ENCODE results near the gene GJD4. TPM values are rescaled to one million over a fixed set of nuclear protein-coding genes. Genes with fewer than 3 reads are reported as not detected.
A peak's percentile ranks its signal among the peaks of the same experiment; 100 is the strongest.

The GJD4 gene
- total and polyA plus RNA-seq, 2 of the 4 experiments (the other 2 are of a cell fraction): not detected

GRCh38 chr10:35600193-35600592, 4.9 kb upstream of the GJD4 start:
- H4K5ac ChIP-seq (ENCODE audit: low read depth, low read length): no peak overlapping the region
- in situ Hi-C loops (cut with MboI; ENCODE audit: low sequenced_read_pairs) (no loop called here), intact Hi-C loops (cut with micrococcal nuclease) (no loop called here), dilution Hi-C loops (cut with HindIII; ENCODE audit: low sequenced_read_pairs, unreplicated experiment) (no loop called here)
- no peak overlapping the region for H3K56ac ChIP-seq (ENCODE audit: extremely low read depth, insufficient read depth, low read length)
- no peak overlapping the region for H4K8ac ChIP-seq (ENCODE audit: low read depth in 2 of 2, low read length in 2 of 2)
- no peaks in the 10 kb centered on the region for H4K20me1 ChIP-seq (ENCODE audit: insufficient read depth, low read length)
- H3K27ac ChIP-seq (ENCODE audit: insufficient read depth, low read length): no peak overlapping the region
- H2BK20ac ChIP-seq (ENCODE audit: low read depth, low read length): no peak overlapping the region
- no peak for TF ChIP-seq NFE2L2 (IDR thresholded peaks at IDR 0.05; ENCODE audit: low read depth, low read length)
- no peak for TF ChIP-seq SMC3 (IDR thresholded peaks at IDR 0.05; ENCODE audit: low read depth, low read length)
- no peak for TF ChIP-seq POLR2A (IDR thresholded peaks at IDR 0.05; ENCODE audit: low read depth, low read length)
- TF ChIP-seq CHD1 (IDR thresholded peaks at IDR 0.05; ENCODE audit: low read depth, low read length): no peak
- TF ChIP-seq CTCF (conservative IDR thresholded peaks at IDR 0.05; ENCODE audit: low read depth, low read length): 0 out of 2 replicates have a peak, but pooled peaks have one; percentile 8
- TF ChIP-seq CEBPB (IDR thresholded peaks at IDR 0.05; ENCODE audit: low read depth, low read length): no peak
- no peak for TF ChIP-seq MXI1 (IDR thresholded peaks at IDR 0.05; ENCODE audit: borderline replicate concordance, low read depth, low read length)
- no CpG with 5 or more reads among the region's 2 CpGs for WGBS, 2 experiments (ENCODE audit: extremely low coverage in 2 of 2, insufficient read length in 1 of 2)
- no peak overlapping the region for H2BK15ac ChIP-seq (ENCODE audit: low read depth, low read length)
- no peak overlapping the region for H2BK5ac ChIP-seq (ENCODE audit: low read depth, low read length, poor library complexity, severe bottlenecking)
- H3K9me1 ChIP-seq (ENCODE audit: insufficient read depth, low read length): no peaks in the 10 kb centered on the region
- ATAC-seq (ENCODE audit: low read depth): peak; percentile 40
- no peaks in the 10 kb centered on the region for H3K4me1 ChIP-seq (ENCODE audit: control insufficient read depth, insufficient read depth, low read length)
- no peak overlapping the region for H3K23ac ChIP-seq (ENCODE audit: low read depth, low read length)
- H3K4me2 ChIP-seq (ENCODE audit: low read depth, low read length): no peak overlapping the region
- no peak overlapping the region for H3K14ac ChIP-seq (replicated peaks; ENCODE audit: low read depth, low read length)
- BruUV-seq (replicated peaks): no TSS peak
- peaks cover 3% of the 10 kb centered on the region; the same call in 1 of the 2 replicates for H3K9me3 ChIP-seq (ENCODE audit: control insufficient read depth, insufficient read depth, low read length)
- no peak overlapping the region for H3K4me3 ChIP-seq (ENCODE audit: insufficient read depth, low read depth, low read length)
- H3K4ac ChIP-seq (ENCODE audit: low read depth, low read length): no peak overlapping the region
- H4K91ac ChIP-seq (ENCODE audit: insufficient read depth, low read depth, low read length): no peak overlapping the region
- no peaks in the 10 kb centered on the region for H3K36me3 ChIP-seq (ENCODE audit: control insufficient read depth, insufficient read depth, low read length)
- no peak overlapping the region for H2AFZ ChIP-seq (replicated peaks; ENCODE audit: low read length, poor library complexity)
- no peak overlapping the region; the same call in 1 of the 2 replicates for H2AK5ac ChIP-seq (ENCODE audit: low read depth, low read length)
- H2AK9ac ChIP-seq (replicated peaks; ENCODE audit: low read depth, low read length, poor library complexity): no peak overlapping the region
- H3K9ac ChIP-seq (ENCODE audit: low read depth, low read length): no peak overlapping the region
- no peak for DNase-seq
- peaks cover 21% of the 10 kb centered on the region for H3K27me3 ChIP-seq (ENCODE audit: control insufficient read depth, insufficient read depth, low read length)
- CTCF ChIA-PET: no interaction called here
- H3K79me1 ChIP-seq (ENCODE audit: low read depth in 1 of 2, low read length in 2 of 2): no peaks in the 10 kb centered on the region
- POLR2A ChIA-PET (ENCODE audit: unreplicated experiment): no interaction called here
- H3K18ac ChIP-seq (ENCODE audit: low read depth, low read length): no peak overlapping the region
- no peak overlapping the region for H2BK120ac ChIP-seq (ENCODE audit: low read depth, low read length)
